GM23248 (cell line): ENCODE results near the gene MBD3L4.

Experiments
- EZH2 ChIP-seq: fragments of 200-600 bp; sonication (generic); IDR thresholded peaks from 2 replicates; pipeline ENCODE4 v1.6.1; 2018; ENCODE audit warnings: antibody characterized with exemption, mild to moderate bottlenecking; ENCODE audit not compliant: insufficient read depth, poor library complexity, severe bottlenecking
- EZH2phosphoT487 ChIP-seq: fragments of 200-600 bp; sonication (generic); IDR thresholded peaks from 2 replicates; pipeline ENCODE4 v1.6.1; 2018; ENCODE audit warnings: antibody characterized with exemption, moderate library complexity, mild to moderate bottlenecking, low read depth; ENCODE audit not compliant: insufficient read depth

GRCh38 chr19:7078008-7078407 lies 38.0 kb upstream of the MBD3L4 start:
- TF ChIP-seq EZH2phosphoT487: no peak
- TF ChIP-seq EZH2: no peak
